Breast epithelium (tissue), 4 donors: ENCODE data around the gene ATL3. TPM values are rescaled to one million over a fixed set of nuclear protein-coding genes. Genes with fewer than 3 reads are reported as not detected.
"Not testable (repeated sequence)": the region's sequence is repeated elsewhere in the genome, so short reads cannot be mapped to it uniquely, and the experiment has no call there.

Experiments used
- DNase-seq, 2 donors: peaks; one replicate each; pipeline ENCODE4 v3.0.0-alpha.2; 2019; ENCODE audit warnings: low spot score in 2 of 2
- H3K27ac ChIP-seq, 2 donors: fragments of 200-600 bp; sonication (generic) in 1 of 2; one replicate each; pipeline ENCODE4 v1.5.1; 2016 to 2019; ENCODE audit warnings: mild to moderate bottlenecking in 1 of 2
- H3K27me3 ChIP-seq, 2 donors: fragments of 200-600 bp; sonication (generic) in 1 of 2; one replicate each; pipeline versions ENCODE4 v1.5.1 to v1.6.0; 2017 to 2019; ENCODE audit warnings: control low read depth in 1 of 2, mild to moderate bottlenecking in 1 of 2
- H3K36me3 ChIP-seq: fragments of 200-600 bp; one replicate; pipeline ENCODE4 v1.5.1; 2019
- H3K4me1 ChIP-seq, 2 donors: fragments of 200-600 bp; sonication (generic); one replicate each; pipeline ENCODE4 v1.5.1; 2016 to 2019; ENCODE audit warnings: control low read depth in 1 of 2
- H3K4me3 ChIP-seq, 3 donors: fragments of 200-600 bp; sonication (generic); 1 replicate in 2 of 3; 2 replicates in 1 of 3; pipeline ENCODE4 v1.5.1; 2016 to 2019; ENCODE audit warnings: mild to moderate bottlenecking in 3 of 3, moderate library complexity in 2 of 3
- H3K9me3 ChIP-seq, 2 donors: fragments of 200-600 bp; sonication (generic) in 1 of 2; one replicate each; pipeline ENCODE4 v1.5.1; 2016 to 2019; ENCODE audit warnings: control low read depth in 1 of 2
- CTCF ChIP-seq, 3 donors: fragments of 450-650 bp; IDR thresholded peaks; one replicate each; pipeline ENCODE4 v1.5.1; 2016 to 2017; ENCODE audit warnings: antibody characterized with exemption in 3 of 3, mild to moderate bottlenecking in 3 of 3, moderate library complexity in 3 of 3
- POLR2A ChIP-seq: fragments of 450-650 bp; IDR thresholded peaks from one replicate; pipeline ENCODE4 v1.6.1; 2016; ENCODE audit warnings: antibody characterized with exemption, mild to moderate bottlenecking, moderate library complexity
- POLR2AphosphoS5 ChIP-seq, 3 donors: sonication (generic); formaldehyde crosslinking; IDR thresholded peaks; one replicate each; pipeline ENCODE4 v1.6.1; 2017; ENCODE audit warnings: antibody characterized with exemption in 3 of 3
- intact Hi-C: fragments of 100-400 bp; cut with DNase I; formaldehyde crosslinking; loops from one replicate; pipeline ENCODE4 v1.15.1; 2023; ENCODE audit warnings: low total_unique reads
- total RNA-seq, 3 donors: library from RNA; depleted of rRNA; stranded (reverse); fragments of >200 nt; gene quantifications; one replicate each; pipeline ENCODE4 v1.1.0, GENCODE V29; 2016

ATL3 gene
- total RNA-seq, 3 donors from 2014 or later, result 75.2 to 165 (median 77.3) TPM

- Histone ChIP-seq H3K4me3 (no peak overlapping the region), H3K4me1 (no peaks in the 10 kb centered on the region), H3K9me3 (no peaks in the 10 kb centered on the region), H3K27me3 (no peaks in the 10 kb centered on the region), H3K27ac (peak overlapping the region in 1 of 2 donors; percentile 28), H3K36me3 (no peaks in the 10 kb centered on the region)
- intact Hi-C loops, result no loop called here
- TF ChIP-seq POLR2AphosphoS5 (IDR thresholded peaks at IDR 0.05), result no peak
- no peak for TF ChIP-seq POLR2A
- TF ChIP-seq CTCF (IDR thresholded peaks at IDR 0.05), result no peak
- no peak for DNase-seq
Observed at GRCh38 chr11:63686926-63687325, 15.8 kb upstream of the ATL3 start.

DNA sequence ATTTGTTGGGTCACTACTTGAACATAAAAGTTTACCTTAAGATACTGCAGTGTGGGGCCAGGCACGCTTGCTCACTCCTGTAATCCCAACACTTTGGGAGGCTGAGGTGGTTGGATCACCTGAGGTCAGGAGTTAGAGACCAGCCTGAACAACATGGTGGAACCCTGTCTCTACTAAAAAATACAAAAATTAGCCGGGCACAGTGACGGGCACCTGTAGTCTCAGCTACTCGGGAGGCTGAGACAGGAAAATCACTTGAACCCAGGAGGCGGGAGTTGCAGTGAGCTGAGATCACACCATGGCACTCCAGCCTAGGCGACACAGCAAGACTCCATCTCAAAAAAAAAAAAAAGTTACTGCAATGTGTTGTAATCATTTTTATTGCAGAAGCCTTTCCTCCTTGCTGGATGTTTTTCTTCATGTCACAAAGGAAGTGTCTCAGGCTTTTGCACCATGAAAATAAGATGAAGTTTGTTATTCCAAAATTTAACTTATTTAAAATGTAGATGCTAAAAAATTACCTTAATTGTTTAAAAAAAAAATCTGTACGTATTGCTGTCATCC, 14.1 kb upstream of the ATL3 start:
- H3K27me3 ChIP-seq, DNase-seq, H3K36me3 ChIP-seq, H3K4me3 ChIP-seq, intact Hi-C loops, H3K4me1 ChIP-seq, H3K27ac ChIP-seq, H3K9me3 ChIP-seq: not testable (repeated sequence)

- TF ChIP-seq CTCF (IDR thresholded peaks at IDR 0.05), result no peak
- no peak for TF ChIP-seq POLR2A
- no peak for TF ChIP-seq POLR2AphosphoS5 (IDR thresholded peaks at IDR 0.05)
Observed at GRCh38 chr11:63683133-63683991, 12.2 kb upstream of the ATL3 start.

DNA sequence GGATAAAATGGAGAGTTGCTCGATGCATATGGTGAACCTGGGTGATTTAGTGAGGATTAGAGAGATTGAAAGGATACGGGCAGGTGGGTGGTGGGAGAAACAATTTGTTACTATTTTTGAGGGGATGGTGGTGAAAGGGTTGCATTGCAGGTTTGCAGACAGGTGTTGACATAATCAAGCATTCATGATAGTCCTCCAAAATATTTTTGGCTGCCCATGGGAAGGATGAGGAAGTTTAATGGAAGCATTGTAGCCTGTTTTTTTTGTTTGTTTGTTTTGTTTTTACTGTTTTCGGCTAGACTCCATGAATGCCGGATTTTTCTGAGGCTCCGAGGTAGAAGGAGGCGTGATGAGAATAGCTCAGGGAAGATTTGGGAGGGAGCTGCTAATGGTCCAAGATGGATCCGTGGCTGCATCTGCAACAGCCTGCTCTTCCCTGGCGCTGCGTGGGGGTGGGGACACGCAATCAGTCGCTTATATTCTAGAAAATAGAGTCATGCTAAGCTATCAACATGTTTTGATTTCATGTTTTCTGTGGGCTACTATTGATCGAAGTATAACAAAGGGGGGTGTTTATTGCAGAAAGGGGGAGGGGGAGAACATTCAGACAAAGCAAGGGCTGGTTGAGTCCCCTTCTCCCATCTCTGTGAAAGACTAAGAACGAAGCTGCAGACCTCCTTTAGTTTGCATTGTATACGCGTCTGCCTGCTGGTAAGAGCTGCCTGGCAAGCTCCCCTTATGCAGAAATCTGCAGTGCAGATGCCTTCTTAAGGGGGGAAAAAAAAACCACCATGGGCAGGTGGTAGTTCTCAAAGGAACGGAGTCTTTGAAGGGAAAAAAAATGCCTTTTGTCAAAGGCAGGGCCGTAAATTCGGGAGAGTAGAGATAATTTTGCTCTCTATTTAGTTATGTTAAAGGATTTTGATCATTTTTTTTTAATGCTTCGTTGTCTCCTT, 11.2 kb upstream of the ATL3 start:
- Histone ChIP-seq H3K4me1 (no peaks in the 10 kb centered on the region), H3K27me3 (no peaks in the 10 kb centered on the region), H3K36me3 (no peaks in the 10 kb centered on the region), H3K27ac (peak overlapping the region; percentile 93 to 94), H3K9me3 (no peaks in the 10 kb centered on the region), H3K4me3 (peak overlapping the region; percentile 70 to 77 (median 76))
- TF ChIP-seq POLR2A (no peak), POLR2AphosphoS5 (IDR thresholded peaks at IDR 0.05) (no peak), CTCF (IDR thresholded peaks at IDR 0.05) (peak; percentile 37 to 61 (median 46))
- no peak for DNase-seq
- intact Hi-C loops, result no loop called here

More at GRCh38 chr11:63683133-63683991, 12.2 kb upstream of the ATL3 start:
- Histone ChIP-seq H3K36me3 (no peaks in the 10 kb centered on the region), H3K27me3 (no peaks in the 10 kb centered on the region), H3K9me3 (no peaks in the 10 kb centered on the region), H3K4me1 (no peaks in the 10 kb centered on the region), H3K4me3 (peak overlapping the region; percentile 70 to 77 (median 76)), H3K27ac (peak overlapping the region in 1 of 2 donors; percentile 93)
- intact Hi-C loops, result no loop called here
- DNase-seq, result no peak

GRCh38 chr11:63681321-63682065, 10.3 kb upstream of the ATL3 start, which contains the start of gene RTN3:
Gene RTN3, plus strand, starts transcription at chr11:63681500. Its CDS starts 137 bp downstream, at chr11:63681637.
- DNase-seq, result peak; percentile 93 to 95
- intact Hi-C loops, result no loop called here
- H3K27me3 ChIP-seq, result no peaks in the 10 kb centered on the region
- H3K9me3 ChIP-seq, result no peaks in the 10 kb centered on the region
- no peaks in the 10 kb centered on the region for H3K36me3 ChIP-seq
- no peaks in the 10 kb centered on the region for H3K4me1 ChIP-seq
- TF ChIP-seq POLR2AphosphoS5 (IDR thresholded peaks at IDR 0.05) (peak; percentile 76 to 91 (median 86)), POLR2A (peak; percentile 69), CTCF (IDR thresholded peaks at IDR 0.05) (no peak)
- H3K27ac ChIP-seq, result peak within 1 kb of the TSS; percentile 93 to 94
- H3K4me3 ChIP-seq, result peak within 1 kb of the TSS; percentile 70 to 77 (median 76)
